HEK293 (cell line): ENCODE results near the gene SLC6A17.

ENCODE experiments used
- CTCF ChIA-PET: fragments of 350-600 bp; formaldehyde crosslinking; extraction: SDS; loops from one replicate; lab custom pipeline; 2021; ENCODE audit warnings: antibody characterized with exemption; lab: Yijun Ruan, JAX
- POLR2A ChIA-PET: fragments of 300-600 bp; formaldehyde crosslinking; extraction: SDS; loops from one replicate; lab custom pipeline; 2020; ENCODE audit warnings: antibody characterized with exemption, inconsistent platforms; lab: Yijun Ruan, JAX
- H3K27ac ChIP-seq: fragments of 200-500 bp; sonication (Bioruptor generic); 2 replicates; pipeline ENCODE4 v1.5.1; 2014; ENCODE audit warnings: low read depth, low read length, control low read depth, inconsistent platforms; ENCODE audit errors: extremely low read depth
- H3K36me3 ChIP-seq, 2 experiments: fragments of 200-500 bp in 1 of 2; sonication (Bioruptor generic) in 1 of 2; 1 replicate in 1 of 2; 2 replicates in 1 of 2; pipeline ENCODE4 v1.5.1; 2014 to 2017; ENCODE audit warnings: inconsistent platforms in 2 of 2, low read length in 2 of 2; ENCODE audit not compliant: control insufficient read depth in 2 of 2, insufficient read depth in 1 of 2
- H3K4me1 ChIP-seq: fragments of 200-500 bp; sonication (Bioruptor generic); 2 replicates; pipeline ENCODE4 v1.5.1; 2014; ENCODE audit warnings: mild to moderate bottlenecking, low read length, inconsistent platforms; ENCODE audit not compliant: control insufficient read depth, insufficient read depth
- H3K4me3 ChIP-seq: 2 replicates; pipeline ENCODE4 v1.5.1; 2011; ENCODE audit warnings: low read depth, mild to moderate bottlenecking, control low read depth, low read length, moderate library complexity
- H3K9me3 ChIP-seq: fragments of 200-500 bp; sonication (Bioruptor generic); 2 replicates; pipeline ENCODE4 v1.5.1; 2014; ENCODE audit warnings: low read depth, low read length, inconsistent platforms; ENCODE audit not compliant: control insufficient read depth, insufficient read depth
- KLF10 ChIP-seq: fragments of 450-650 bp; IDR thresholded peaks from 2 replicates; pipeline ENCODE4 v1.5.1; 2018; ENCODE audit warnings: missing biosample characterization, mild to moderate bottlenecking, missing genetic modification characterization
- SCRT2 ChIP-seq: fragments of 450-650 bp; formaldehyde crosslinking; IDR thresholded peaks from 2 replicates; pipeline ENCODE4 v1.5.1; 2016; ENCODE audit warnings: missing biosample characterization, missing genetic modification characterization
- SP2 ChIP-seq: fragments of 450-650 bp; formaldehyde crosslinking; IDR thresholded peaks from 2 replicates; pipeline ENCODE4 v1.5.1; 2016; ENCODE audit warnings: missing biosample characterization, missing genetic modification characterization
- ZBTB1 ChIP-seq: fragments of 450-650 bp; formaldehyde crosslinking; IDR thresholded peaks from 2 replicates; pipeline ENCODE4 v1.5.1; 2016; ENCODE audit warnings: missing biosample characterization, missing genetic modification characterization
- ZBTB11 ChIP-seq: fragments of 450-650 bp; formaldehyde crosslinking; conservative IDR thresholded peaks from 2 replicates; pipeline ENCODE4 v1.5.1; 2016; ENCODE audit warnings: low read depth, missing biosample characterization, missing genetic modification characterization
- ZBTB48 ChIP-seq: fragments of 450-650 bp; formaldehyde crosslinking; IDR thresholded peaks from 2 replicates; pipeline ENCODE4 v1.5.1; 2016; ENCODE audit warnings: missing biosample characterization, missing genetic modification characterization
- ZBTB8A ChIP-seq: fragments of 450-650 bp; formaldehyde crosslinking; IDR thresholded peaks from 2 replicates; pipeline ENCODE4 v1.5.1; 2016; ENCODE audit warnings: missing biosample characterization, missing genetic modification characterization
- ZEB2 ChIP-seq: fragments of 450-650 bp; formaldehyde crosslinking; IDR thresholded peaks from 2 replicates; pipeline ENCODE4 v1.5.1; 2016; ENCODE audit warnings: missing biosample characterization, missing genetic modification characterization
- ZNF112 ChIP-seq: fragments of 450-650 bp; formaldehyde crosslinking; IDR thresholded peaks from 2 replicates; pipeline ENCODE4 v1.5.0; 2017; ENCODE audit warnings: missing biosample characterization, missing genetic modification characterization
- ZNF157 ChIP-seq: fragments of 450-650 bp; formaldehyde crosslinking; IDR thresholded peaks from 2 replicates; pipeline ENCODE4 v1.5.1; 2016; ENCODE audit warnings: missing biosample characterization, missing genetic modification characterization
- ZNF19 ChIP-seq: fragments of 450-650 bp; formaldehyde crosslinking; IDR thresholded peaks from 2 replicates; pipeline ENCODE4; 2016; ENCODE audit warnings: missing biosample characterization, missing genetic modification characterization, low read depth
- ZNF202 ChIP-seq: fragments of 450-650 bp; formaldehyde crosslinking; IDR thresholded peaks from 2 replicates; pipeline ENCODE4 v1.5.1; 2016; ENCODE audit warnings: missing biosample characterization, missing genetic modification characterization, borderline replicate concordance
- ZNF211 ChIP-seq: fragments of 450-650 bp; formaldehyde crosslinking; IDR thresholded peaks from 2 replicates; pipeline ENCODE4 v1.5.1; 2016; ENCODE audit warnings: low read depth, missing biosample characterization, missing genetic modification characterization
- ZNF311 ChIP-seq: fragments of 450-650 bp; formaldehyde crosslinking; IDR thresholded peaks from 2 replicates; pipeline ENCODE4 v1.5.1; 2017; ENCODE audit warnings: missing biosample characterization, missing genetic modification characterization, borderline replicate concordance
- ZNF433 ChIP-seq: fragments of 450-650 bp; formaldehyde crosslinking; IDR thresholded peaks from 2 replicates; pipeline ENCODE4 v1.5.1; 2016; ENCODE audit warnings: missing biosample characterization, missing genetic modification characterization, low read depth
- ZNF518A ChIP-seq: fragments of 450-650 bp; formaldehyde crosslinking; conservative IDR thresholded peaks from 2 replicates; pipeline ENCODE4 v1.5.1; 2016; ENCODE audit warnings: low read depth, missing biosample characterization, missing genetic modification characterization
- ZNF529 ChIP-seq: fragments of 450-650 bp; formaldehyde crosslinking; IDR thresholded peaks from 2 replicates; pipeline ENCODE4 v1.5.1; 2017; ENCODE audit warnings: missing genetic modification characterization, missing biosample characterization; ENCODE audit not compliant: insufficient replicate concordance
- ZNF624 ChIP-seq: fragments of 450-650 bp; formaldehyde crosslinking; IDR thresholded peaks from 2 replicates; pipeline ENCODE4 v1.5.1; 2017; ENCODE audit warnings: missing biosample characterization, missing genetic modification characterization
- ZNF654 ChIP-seq: fragments of 450-650 bp; formaldehyde crosslinking; IDR thresholded peaks from 2 replicates; pipeline ENCODE4 v1.5.1; 2016; ENCODE audit warnings: low read depth, missing biosample characterization, missing genetic modification characterization
- ZNF701 ChIP-seq: fragments of 450-650 bp; formaldehyde crosslinking; IDR thresholded peaks from 2 replicates; pipeline ENCODE4 v1.5.1; 2016; ENCODE audit warnings: missing biosample characterization, missing genetic modification characterization
- ZNF704 ChIP-seq: fragments of 450-650 bp; formaldehyde crosslinking; IDR thresholded peaks from 2 replicates; pipeline ENCODE4 v1.5.1; 2016; ENCODE audit warnings: missing biosample characterization, missing genetic modification characterization
- ZNF707 ChIP-seq: fragments of 450-650 bp; formaldehyde crosslinking; IDR thresholded peaks from 2 replicates; pipeline ENCODE4 v1.5.1; 2016; ENCODE audit warnings: missing biosample characterization, missing genetic modification characterization
- ZNF837 ChIP-seq: fragments of 450-650 bp; formaldehyde crosslinking; IDR thresholded peaks from 2 replicates; pipeline ENCODE4 v1.5.1; 2016; ENCODE audit warnings: missing biosample characterization, missing genetic modification characterization
- TF ChIP-seq, protein P1 (sequence below): fragments of 450-650 bp; formaldehyde crosslinking; IDR thresholded peaks from 2 replicates; pipeline ENCODE4 v1.5.1; 2016; ENCODE audit warnings: missing biosample characterization, missing genetic modification characterization
- TF ChIP-seq, protein P2 (sequence below): fragments of 450-650 bp; formaldehyde crosslinking; IDR thresholded peaks from 2 replicates; pipeline ENCODE4 v1.5.1; 2016; ENCODE audit warnings: missing biosample characterization, missing genetic modification characterization

SLC6A17 gene

DNA sequence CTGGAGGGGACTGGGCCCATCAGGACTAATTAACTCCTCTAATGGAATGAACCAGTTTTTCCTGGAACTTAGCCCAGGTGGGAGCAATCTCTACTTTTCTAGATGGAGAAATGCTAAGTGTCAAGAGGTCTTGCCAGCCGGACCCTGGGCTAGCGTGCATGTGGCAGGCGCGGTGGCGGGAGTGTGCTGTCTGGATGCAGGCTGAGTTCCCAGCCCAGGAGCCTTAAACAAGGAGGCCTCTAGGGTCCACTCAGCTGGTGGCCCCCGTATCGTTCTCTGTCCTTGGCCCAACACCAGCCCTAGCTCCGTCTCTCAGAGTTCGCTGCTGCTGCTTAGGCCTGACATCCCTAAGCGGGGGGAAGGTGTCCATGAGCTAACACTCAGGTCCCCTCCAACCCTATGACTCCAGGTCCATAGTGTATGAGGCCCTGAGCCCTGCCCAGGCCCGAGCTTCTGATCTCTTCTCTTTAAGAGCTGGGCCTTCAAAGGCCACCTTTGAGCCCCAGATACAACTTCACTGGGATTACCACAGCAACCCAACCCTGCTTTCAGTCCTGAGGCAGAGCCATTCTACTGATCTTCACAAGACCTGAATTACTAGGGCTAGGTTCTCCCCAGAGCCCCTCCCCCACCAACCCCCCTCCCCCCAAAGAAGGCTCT, 56.1 kb downstream of the SLC6A17 start (continued):
- no peak for TF ChIP-seq ZNF518A (tag by site-specific recombination)
- TF ChIP-seq ZNF529 (tag by site-specific recombination): no peak
- no peak for TF ChIP-seq ZBTB48 (tag by site-specific recombination)
- TF ChIP-seq ZNF112 (tag by site-specific recombination): no peak
- TF ChIP-seq ZBTB11 (tag by site-specific recombination): no peak
- TF ChIP-seq ZEB2: no peak
- TF ChIP-seq ZBTB8A: no peak
- TF ChIP-seq ZNF433 (tag by site-specific recombination): no peak
- no peak for TF ChIP-seq ZNF211 (tag by site-specific recombination)
- no peak for TF ChIP-seq SP2 (tag by site-specific recombination)

DNA sequence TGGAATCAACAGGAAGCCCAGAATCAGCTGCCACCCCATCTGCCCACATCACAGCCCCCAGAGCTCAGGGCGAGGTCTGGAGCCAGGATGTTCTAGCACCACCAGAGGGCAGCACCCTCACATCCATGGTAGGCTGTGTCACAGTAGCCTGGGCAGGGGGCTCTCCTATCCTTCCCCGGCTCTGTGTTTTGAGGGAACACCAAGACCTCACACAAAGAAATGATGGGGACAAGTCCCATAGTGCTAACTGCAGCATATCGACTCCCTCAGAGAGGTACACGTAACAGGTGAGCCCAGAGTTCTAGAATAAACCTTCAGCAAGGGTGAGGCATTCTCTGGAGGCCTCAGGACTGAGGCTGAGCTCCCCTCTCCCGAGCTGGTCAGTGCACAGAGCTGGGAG, 57.5 kb downstream of the SLC6A17 start:
- Histone ChIP-seq H3K27ac (no peak overlapping the region), H3K36me3 (no peaks in the 10 kb centered on the region), H3K4me1 (no peaks in the 10 kb centered on the region; the same call in 1 of the 2 replicates), H3K9me3 (no peaks in the 10 kb centered on the region), H3K4me3 (no peak overlapping the region)
- ChIA-PET CTCF (interaction anchor here (0.5 to 20.2 kb wide), 71 partner anchors 8 to 908 kb away, joined by 3 to 662 read pairs (median 5); partner anchors contain the start of genes LAMTOR5 and RBM15), POLR2A (interaction anchor here (0.8 to 4.2 kb wide), 4 partner anchors 104 to 288 kb away, joined by 4 to 26 read pairs (median 10); partner anchors contain the start of gene RBM15)
- TF ChIP-seq ZNF654: peak; percentile 88
- no peak for TF ChIP-seq ZNF311 (tag by site-specific recombination)
- no peak for TF ChIP-seq ZNF837
- no peak for TF ChIP-seq ZNF704
- no peak for TF ChIP-seq KLF10 (tag by site-specific recombination)
- TF ChIP-seq ZNF157 (tag by site-specific recombination): no peak
- TF ChIP-seq ZNF701 (tag by site-specific recombination): no peak
- TF ChIP-seq, protein P1, sequence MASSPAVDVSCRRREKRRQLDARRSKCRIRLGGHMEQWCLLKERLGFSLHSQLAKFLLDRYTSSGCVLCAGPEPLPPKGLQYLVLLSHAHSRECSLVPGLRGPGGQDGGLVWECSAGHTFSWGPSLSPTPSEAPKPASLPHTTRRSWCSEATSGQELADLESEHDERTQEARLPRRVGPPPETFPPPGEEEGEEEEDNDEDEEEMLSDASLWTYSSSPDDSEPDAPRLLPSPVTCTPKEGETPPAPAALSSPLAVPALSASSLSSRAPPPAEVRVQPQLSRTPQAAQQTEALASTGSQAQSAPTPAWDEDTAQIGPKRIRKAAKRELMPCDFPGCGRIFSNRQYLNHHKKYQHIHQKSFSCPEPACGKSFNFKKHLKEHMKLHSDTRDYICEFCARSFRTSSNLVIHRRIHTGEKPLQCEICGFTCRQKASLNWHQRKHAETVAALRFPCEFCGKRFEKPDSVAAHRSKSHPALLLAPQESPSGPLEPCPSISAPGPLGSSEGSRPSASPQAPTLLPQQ (tag by site-specific recombination): no peak
- TF ChIP-seq, protein P2, sequence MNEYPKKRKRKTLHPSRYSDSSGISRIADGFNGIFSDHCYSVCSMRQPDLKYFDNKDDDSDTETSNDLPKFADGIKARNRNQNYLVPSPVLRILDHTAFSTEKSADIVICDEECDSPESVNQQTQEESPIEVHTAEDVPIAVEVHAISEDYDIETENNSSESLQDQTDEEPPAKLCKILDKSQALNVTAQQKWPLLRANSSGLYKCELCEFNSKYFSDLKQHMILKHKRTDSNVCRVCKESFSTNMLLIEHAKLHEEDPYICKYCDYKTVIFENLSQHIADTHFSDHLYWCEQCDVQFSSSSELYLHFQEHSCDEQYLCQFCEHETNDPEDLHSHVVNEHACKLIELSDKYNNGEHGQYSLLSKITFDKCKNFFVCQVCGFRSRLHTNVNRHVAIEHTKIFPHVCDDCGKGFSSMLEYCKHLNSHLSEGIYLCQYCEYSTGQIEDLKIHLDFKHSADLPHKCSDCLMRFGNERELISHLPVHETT (tag by site-specific recombination): no peak
- TF ChIP-seq ZNF707 (tag by site-specific recombination): no peak
- TF ChIP-seq ZBTB1 (tag by site-specific recombination): no peak
- TF ChIP-seq SCRT2 (tag by site-specific recombination): peak; percentile 85
- TF ChIP-seq ZNF624: no peak
- TF ChIP-seq ZNF202: no peak
- no peak for TF ChIP-seq ZNF19
